Cardiac muscle cell (in vitro differentiated cells and primary cell): ENCODE data around the gene SLC1A2. TPM values are rescaled to one million over a fixed set of nuclear protein-coding genes. Genes with fewer than 3 reads are reported as not detected.

ENCODE experiments used
- DNase-seq, 2 donors: peaks; one replicate each; pipeline versions ENCODE4 v3.0.0 to v3.0.0-alpha.2; 2010 to 2017; ENCODE audit warnings: low read depth in 1 of 2, low spot score in 1 of 2
- H3K27ac ChIP-seq: fragments of 200-600 bp; sonication (generic); 2 replicates; pipeline ENCODE4 v1.5.1; 2016
- H3K27me3 ChIP-seq: fragments of 200-600 bp; sonication (generic); 2 replicates; pipeline ENCODE4 v1.6.0; 2016; ENCODE audit warnings: control low read depth
- H3K36me3 ChIP-seq: fragments of 200-600 bp; sonication (generic); 2 replicates; pipeline ENCODE4 v1.5.1; 2016; ENCODE audit warnings: control low read depth
- H3K4me1 ChIP-seq: fragments of 200-600 bp; sonication (generic); 2 replicates; pipeline ENCODE4 v1.8.1; 2017; ENCODE audit warnings: low read depth, mild to moderate bottlenecking, mixed run types
- H3K4me3 ChIP-seq: fragments of 200-600 bp; sonication (generic); 2 replicates; pipeline ENCODE4 v1.5.1; 2016; ENCODE audit warnings: mild to moderate bottlenecking
- H3K9me3 ChIP-seq: fragments of 200-600 bp; sonication (generic); 2 replicates; pipeline ENCODE4 v1.5.1; 2017; ENCODE audit warnings: low read depth, mild to moderate bottlenecking, control low read depth
- CTCF ChIP-seq: IDR thresholded peaks from 2 replicates; pipeline ENCODE4 v1.5.1; 2012; ENCODE audit warnings: low read depth, mild to moderate bottlenecking, low read length
- polyA plus RNA-seq: library from polyadenylated mRNA; unstranded; fragments of >200 nt; fragmentation: Nextera tagmentation; extraction: Ambion mirVana; gene quantifications from 2 replicates; pipeline ENCODE4 v1.2.1, GENCODE V29; 2016
- total RNA-seq: library from RNA; depleted of rRNA; stranded (reverse); fragments of >200 nt; gene quantifications from 2 replicates; pipeline ENCODE4 v1.2.3, GENCODE V29; 2016

The SLC1A2 gene
- total and polyA plus RNA-seq, 2 experiments from 2014 or later: 0.76 to 1.3 TPM

DNA sequence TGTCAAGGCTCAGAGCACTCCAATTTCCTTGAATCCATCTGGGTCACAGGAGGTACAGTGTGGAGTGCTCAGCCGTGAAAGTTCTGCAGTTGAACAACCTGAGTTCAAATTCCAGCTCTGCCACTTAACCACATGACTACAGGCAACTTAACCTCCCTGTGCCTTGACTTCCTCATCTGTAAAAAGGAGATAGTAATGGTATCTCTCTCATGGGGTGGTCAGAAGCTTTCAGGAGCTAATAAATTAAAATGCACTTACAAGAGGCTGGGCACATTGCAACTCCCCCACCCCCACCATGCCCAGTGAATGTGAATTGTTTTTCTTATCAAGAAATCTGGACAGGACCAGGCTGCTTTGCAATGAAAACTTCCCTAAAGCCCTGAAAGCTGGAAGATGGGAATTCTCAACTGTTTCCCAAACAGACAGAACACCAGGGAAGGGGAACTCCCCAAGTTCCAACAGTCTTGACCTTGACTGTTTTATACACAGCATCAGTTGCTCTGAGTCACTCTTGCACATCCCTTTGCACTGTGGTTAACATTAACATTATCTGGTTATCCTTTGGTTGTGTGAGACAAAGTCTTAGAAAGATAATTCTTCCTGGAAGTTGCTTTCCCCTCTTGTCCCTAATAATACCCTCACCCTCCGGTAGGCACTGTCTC lies 137.0 kb downstream of the SLC1A2 start:
- peak in 1 of 2 donors; percentile 48 for DNase-seq
- no peaks in the 10 kb centered on the region for H3K9me3 ChIP-seq
- no peaks in the 10 kb centered on the region for H3K36me3 ChIP-seq
- no peak overlapping the region for H3K4me3 ChIP-seq
- no peak overlapping the region for H3K27ac ChIP-seq
- no peak for TF ChIP-seq CTCF
- H3K27me3 ChIP-seq: no peaks in the 10 kb centered on the region
- H3K4me1 ChIP-seq: no peaks in the 10 kb centered on the region

DNA sequence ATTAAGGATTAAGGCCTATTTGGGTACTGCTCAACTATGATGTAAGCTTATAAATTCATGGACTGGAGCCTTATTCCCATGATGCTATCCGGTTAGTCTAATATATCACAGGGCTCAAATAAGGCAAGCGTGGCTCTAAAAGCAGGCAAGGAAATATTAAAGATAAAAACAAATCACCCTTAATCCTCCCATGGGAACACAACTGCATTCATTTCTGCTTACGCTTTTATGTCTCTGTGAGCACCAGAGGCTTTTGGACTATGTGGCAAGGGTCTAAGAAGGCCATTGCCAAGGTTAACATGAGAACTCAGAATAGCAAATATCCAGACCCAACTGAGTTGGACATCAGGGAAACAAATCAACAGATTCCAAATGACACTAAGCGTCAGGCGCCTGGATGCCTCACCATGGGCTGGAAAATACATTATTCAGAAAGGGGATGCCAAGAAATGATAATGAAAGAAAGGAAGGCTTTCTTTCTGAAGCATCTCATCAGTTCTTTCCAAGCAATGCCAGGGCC lies 138.1 kb downstream of the SLC1A2 start:
- Histone ChIP-seq H3K4me3 (no peak overlapping the region), H3K27ac (no peak overlapping the region), H3K36me3 (no peaks in the 10 kb centered on the region), H3K9me3 (no peaks in the 10 kb centered on the region), H3K4me1 (no peaks in the 10 kb centered on the region), H3K27me3 (no peaks in the 10 kb centered on the region)
- DNase-seq: no peak
- no peak for TF ChIP-seq CTCF

DNA sequence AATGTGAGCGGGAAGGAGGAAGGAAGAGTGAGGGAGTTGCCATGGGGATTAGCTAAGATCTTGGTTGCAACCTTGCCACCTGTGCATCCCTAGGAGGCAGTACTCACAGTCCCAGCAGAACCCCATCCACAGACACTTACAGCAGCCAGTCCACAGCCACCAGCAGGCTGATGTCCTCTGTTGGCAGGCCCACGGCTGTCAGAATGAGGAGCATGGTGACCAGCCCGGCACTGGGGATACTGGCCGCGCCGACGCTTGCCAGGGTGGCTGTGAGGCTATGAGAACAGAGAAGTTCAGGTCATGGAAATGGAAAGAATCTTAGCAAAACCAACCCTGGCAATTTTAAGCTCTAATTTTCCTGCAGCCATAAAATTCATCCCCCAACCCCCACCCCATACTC lies 138.6 kb downstream of the SLC1A2 start:
- Histone ChIP-seq H3K36me3 (no peaks in the 10 kb centered on the region), H3K27ac (no peak overlapping the region), H3K4me1 (no peaks in the 10 kb centered on the region), H3K27me3 (no peaks in the 10 kb centered on the region), H3K4me3 (no peak overlapping the region), H3K9me3 (no peaks in the 10 kb centered on the region)
- no peak for TF ChIP-seq CTCF
- no peak for DNase-seq

DNA sequence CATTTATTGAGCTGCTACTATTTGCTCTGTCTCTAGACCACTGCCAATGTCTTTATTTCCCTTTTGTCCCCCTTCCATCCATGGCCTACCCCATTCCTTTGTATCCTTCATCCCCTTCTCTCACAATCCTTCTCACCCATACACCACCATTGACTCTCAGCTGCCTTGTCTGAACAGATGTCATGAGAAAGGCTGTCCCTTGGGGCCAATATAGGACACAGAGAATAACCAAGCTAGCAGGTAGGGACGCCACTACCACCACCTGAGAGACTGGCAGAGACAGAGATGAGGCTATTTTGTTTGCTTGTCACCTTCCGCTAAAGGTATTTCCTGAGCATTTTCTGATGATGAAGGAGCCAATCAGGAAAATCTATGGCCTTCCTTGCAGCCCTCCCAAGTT lies 141.5 kb downstream of the SLC1A2 start:
- no peaks in the 10 kb centered on the region for H3K9me3 ChIP-seq
- H3K4me1 ChIP-seq: no peaks in the 10 kb centered on the region
- H3K4me3 ChIP-seq: no peak overlapping the region
- no peaks in the 10 kb centered on the region for H3K36me3 ChIP-seq
- no peaks in the 10 kb centered on the region for H3K27me3 ChIP-seq
- DNase-seq: no peak
- no peak for TF ChIP-seq CTCF
- no peak overlapping the region for H3K27ac ChIP-seq

DNA sequence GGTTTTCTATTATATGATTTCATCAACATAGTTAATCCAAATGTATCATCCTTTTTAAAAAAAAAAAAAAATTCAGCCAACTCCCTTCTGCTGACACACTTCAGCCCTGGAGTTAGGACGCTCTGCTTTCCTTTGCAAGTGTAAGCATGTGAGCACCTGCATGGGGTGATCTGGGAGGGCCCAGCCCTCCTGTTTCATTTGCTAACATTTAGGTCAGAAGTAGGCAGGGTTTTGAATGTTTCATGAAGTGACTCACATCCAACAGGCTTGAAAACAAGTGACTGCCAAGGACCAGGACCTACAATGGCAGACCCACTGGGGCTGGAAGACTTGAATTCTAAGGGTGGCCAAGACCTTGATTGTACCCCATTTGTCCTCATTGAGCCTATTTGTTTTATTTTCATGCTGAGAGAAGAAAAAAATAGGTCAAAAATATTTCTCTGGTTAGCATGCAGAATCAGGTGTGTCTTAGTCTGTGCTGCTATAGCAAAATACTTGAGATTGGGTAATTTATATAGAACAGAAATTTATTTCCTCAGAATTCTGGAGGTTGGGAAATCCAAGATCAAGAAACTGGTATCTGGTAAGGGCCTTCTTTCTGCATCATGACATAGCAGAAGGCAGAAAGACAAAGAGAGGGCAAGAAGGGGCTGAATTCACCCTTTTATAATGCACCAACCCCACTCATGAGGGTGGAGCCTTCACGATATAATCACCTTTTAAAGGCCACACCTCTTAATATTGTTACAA lies 142.8 kb downstream of the SLC1A2 start:
- Histone ChIP-seq H3K4me3 (no peak overlapping the region), H3K9me3 (no peaks in the 10 kb centered on the region), H3K4me1 (no peaks in the 10 kb centered on the region), H3K27ac (no peak overlapping the region), H3K36me3 (no peaks in the 10 kb centered on the region), H3K27me3 (no peaks in the 10 kb centered on the region)
- no peak for DNase-seq
- no peak for TF ChIP-seq CTCF
